H1 (cell line): ENCODE data around the gene MCM6. TPM values are rescaled to one million over a fixed set of nuclear protein-coding genes. Genes with fewer than 3 reads are reported as not detected.

ENCODE experiments used
- CTCF ChIA-PET: fragments of 300-600 bp; sonication (Branson Sonifier 250); formaldehyde crosslinking; loops from one replicate; lab custom pipeline; 2021; ENCODE audit not compliant: partially characterized antibody; lab: Charles Lee
- POLR2A ChIA-PET: fragments of 300-600 bp; sonication (Branson Sonifier 250); formaldehyde crosslinking; loops from one replicate; lab custom pipeline; 2021; ENCODE audit warnings: inconsistent platforms; ENCODE audit not compliant: partially characterized antibody; lab: Charles Lee
- DNase-seq, 2 experiments: peaks; one replicate each; pipeline versions ENCODE4 v3.0.0 to v3.0.0-alpha.2; 2010 to 2022; ENCODE audit warnings: low spot score in 2 of 2, low read depth in 1 of 2, mixed read lengths in 1 of 2
- FAIRE-seq: peaks from 2 replicates; lab custom pipeline; 2011; peaks lifted over from hg19 to GRCh38; lab: Jason Lieb, UNC
- H2AFZ ChIP-seq: 2 replicates; pipeline ENCODE4 v1.8.1; 2012; ENCODE audit warnings: low read length, inconsistent platforms
- H2AK5ac ChIP-seq: 2 replicates; pipeline ENCODE4 v1.6.1; 2013; ENCODE audit warnings: low read depth, low read length
- H2BK120ac ChIP-seq: replicated peaks from 2 replicates; pipeline ENCODE3; 2013; ENCODE audit warnings: low read depth, low read length, inconsistent platforms
- H2BK12ac ChIP-seq: 2 replicates; pipeline ENCODE4 v1.6.1; 2013; ENCODE audit warnings: low read depth, low read length
- H2BK15ac ChIP-seq: 2 replicates; pipeline ENCODE4 v1.6.1; 2013; ENCODE audit warnings: low read length
- H2BK20ac ChIP-seq: 2 replicates; pipeline ENCODE4 v1.6.1; 2013; ENCODE audit warnings: low read length
- H2BK5ac ChIP-seq: 2 replicates; pipeline ENCODE4 v1.6.1; 2013; ENCODE audit warnings: low read depth, low read length
- H3K14ac ChIP-seq: 2 replicates; pipeline ENCODE4 v1.6.1; 2013; ENCODE audit warnings: inconsistent platforms; ENCODE audit not compliant: insufficient read length
- H3K18ac ChIP-seq: 2 replicates; pipeline ENCODE4 v1.6.1; 2013; ENCODE audit warnings: low read length; ENCODE audit errors: extremely low read depth
- H3K23ac ChIP-seq: 2 replicates; pipeline ENCODE4 v1.6.1; 2013; ENCODE audit warnings: inconsistent platforms; ENCODE audit not compliant: insufficient read length
- H3K23me2 ChIP-seq: 2 replicates; pipeline ENCODE4 v1.6.1; 2013; ENCODE audit warnings: low read depth, low read length
- H3K27ac ChIP-seq: 2 replicates; pipeline ENCODE4 v1.6.1; 2011; ENCODE audit warnings: low read depth, low read length, inconsistent platforms
- H3K27me3 ChIP-seq, 4 experiments: replicated peaks in 1 of 4; 1 replicate in 1 of 4; 2 replicates in 3 of 4; pipeline versions ENCODE4 v1.6.1 to v1.8.1; 2011 to 2013; ENCODE audit warnings: low read length in 3 of 4, mild to moderate bottlenecking in 3 of 4, inconsistent platforms in 2 of 4, mixed read lengths in 2 of 4, moderate library complexity in 1 of 4; ENCODE audit not compliant: control insufficient read depth in 3 of 4, insufficient read depth in 3 of 4; ENCODE audit errors: extremely low read depth in 1 of 4
- H3K36me3 ChIP-seq, 4 experiments: 2 replicates each; pipeline versions ENCODE4 v1.6.1 to v1.8.1; 2011 to 2013; ENCODE audit warnings: mild to moderate bottlenecking in 4 of 4, low read length in 3 of 4, moderate library complexity in 2 of 4, control low read depth in 1 of 4, inconsistent platforms in 1 of 4; ENCODE audit not compliant: insufficient read depth in 4 of 4, control insufficient read depth in 2 of 4
- H3K4ac ChIP-seq: replicated peaks from 2 replicates; pipeline ENCODE3; 2013; ENCODE audit warnings: low read length, low read depth, mixed read lengths, inconsistent platforms; ENCODE audit not compliant: insufficient read length
- H3K4me1 ChIP-seq, 4 experiments: replicated peaks in 1 of 4; 1 replicate in 1 of 4; 2 replicates in 3 of 4; pipeline versions ENCODE4 v1.6.1 to v1.8.1; 2011 to 2013; ENCODE audit warnings: low read length in 3 of 4, inconsistent platforms in 2 of 4, mixed read lengths in 1 of 4; ENCODE audit not compliant: insufficient read depth in 4 of 4, control insufficient read depth in 3 of 4
- H3K4me2 ChIP-seq, 2 experiments: 2 replicates each; pipeline versions ENCODE4 v1.6.1 to v1.8.1; 2011 to 2013; ENCODE audit warnings: low read depth in 2 of 2, low read length in 2 of 2, control low read depth in 1 of 2, inconsistent platforms in 1 of 2, mild to moderate bottlenecking in 1 of 2; ENCODE audit not compliant: insufficient read depth in 1 of 2
- H3K4me3 ChIP-seq, 4 experiments: fragments of 200-600, 300-600 bp in 1 of 4; sonication (generic), shearing (Covaris generic), sonication (Bioruptor Twin) in 1 of 4; 2 replicates each; pipeline versions ENCODE4 v1.5.1 to v1.8.1; 2011 to 2016; ENCODE audit warnings: low read length in 4 of 4, low read depth in 3 of 4, control low read depth in 2 of 4, inconsistent platforms in 2 of 4, mild to moderate bottlenecking in 2 of 4, mixed read lengths in 1 of 4, moderate library complexity in 1 of 4; ENCODE audit not compliant: insufficient read depth in 2 of 4; ENCODE audit errors: extremely low read depth in 1 of 4
- H3K56ac ChIP-seq: replicated peaks from 2 replicates; pipeline ENCODE3; 2013; ENCODE audit warnings: low read depth, mild to moderate bottlenecking, mixed read lengths, low read length, inconsistent platforms; ENCODE audit not compliant: insufficient read length
- H3K79me1 ChIP-seq: 2 replicates; pipeline ENCODE4 v1.6.1; 2013; ENCODE audit warnings: low read depth, low read length, control low read depth
- H3K79me2 ChIP-seq, 2 experiments: 2 replicates each; pipeline versions ENCODE4 v1.6.1 to v1.8.1; 2012 to 2013; ENCODE audit warnings: low read length in 2 of 2, mild to moderate bottlenecking in 2 of 2, inconsistent platforms in 1 of 2; ENCODE audit not compliant: insufficient read depth in 2 of 2, control insufficient read depth in 1 of 2
- H3K9ac ChIP-seq, 4 experiments: replicated peaks in 1 of 4; 1 replicate in 1 of 4; 2 replicates in 3 of 4; pipeline versions ENCODE4 v1.6.1 to v1.8.1; 2011 to 2013; ENCODE audit warnings: low read depth in 3 of 4, low read length in 3 of 4, control low read depth in 2 of 4, mild to moderate bottlenecking in 2 of 4, moderate library complexity in 2 of 4, inconsistent platforms in 1 of 4; ENCODE audit errors: extremely low read depth in 1 of 4
- H3K9me3 ChIP-seq, 2 experiments: 2 replicates each; pipeline versions ENCODE4 v1.6.1 to v1.8.1; 2012 to 2013; ENCODE audit warnings: mild to moderate bottlenecking in 2 of 2, moderate library complexity in 2 of 2, control low read depth in 1 of 2, inconsistent platforms in 1 of 2, low read depth in 1 of 2, low read length in 1 of 2, mixed read lengths in 1 of 2; ENCODE audit not compliant: insufficient read depth in 2 of 2
- H4K20me1 ChIP-seq, 2 experiments: replicated peaks in 1 of 2; 2 replicates each; pipeline versions ENCODE3 to v1.8.1; 2011 to 2013; ENCODE audit warnings: inconsistent platforms in 2 of 2, low read length in 2 of 2, mild to moderate bottlenecking in 1 of 2; ENCODE audit not compliant: insufficient read depth in 2 of 2, control insufficient read depth in 1 of 2
- H4K5ac ChIP-seq: 2 replicates; pipeline ENCODE4 v1.6.1; 2013; ENCODE audit warnings: low read length, low read depth, mixed read lengths, inconsistent platforms; ENCODE audit not compliant: insufficient read length
- H4K8ac ChIP-seq: 2 replicates; pipeline ENCODE4 v1.8.0; 2013; ENCODE audit warnings: mild to moderate bottlenecking, moderate library complexity, low read length, inconsistent platforms; ENCODE audit not compliant: insufficient read depth; ENCODE audit errors: extremely low read depth
- H4K91ac ChIP-seq: replicated peaks from 2 replicates; pipeline ENCODE3; 2013; ENCODE audit warnings: low read length, mixed read lengths, inconsistent platforms; ENCODE audit not compliant: insufficient read length
- KDM4A ChIP-seq: IDR thresholded peaks from one replicate; pipeline ENCODE4 v1.7.1; 2012; ENCODE audit warnings: low read depth, mild to moderate bottlenecking, moderate library complexity, low read length, inconsistent platforms; ENCODE audit not compliant: severe bottlenecking
- MAFK ChIP-seq: IDR thresholded peaks from 2 replicates; pipeline ENCODE4 v1.6.1; 2012; ENCODE audit warnings: low read depth, mild to moderate bottlenecking, improper control_type of control experiment, low read length
- NANOG ChIP-seq: IDR thresholded peaks from 2 replicates; pipeline ENCODE4 v1.6.1; 2011; ENCODE audit warnings: low read length, low read depth, mild to moderate bottlenecking, inconsistent platforms; ENCODE audit not compliant: insufficient read depth, poor library complexity, severe bottlenecking
- TAF7 ChIP-seq: optimal IDR thresholded peaks from 2 replicates; pipeline ENCODE3; 2011; ENCODE audit warnings: low read depth, mild to moderate bottlenecking, inconsistent platforms, low read length, moderate library complexity, borderline replicate concordance
- TEAD4 ChIP-seq: IDR thresholded peaks from 2 replicates; pipeline ENCODE4 v1.6.1; 2012; ENCODE audit warnings: low read depth, low read length, inconsistent platforms, mixed read lengths
- WGBS, 2 experiments: shearing (Covaris generic) in 1 of 2; methylation state at CpG; one replicate each; pipeline versions ENCODE4 v1.1.6 to v1.1.7; 2013 to 2015; ENCODE audit warnings: low lambda C conversion rate in 2 of 2, mixed read lengths in 2 of 2, inconsistent platforms in 1 of 2, low coverage in 1 of 2, missing lambda C conversion rate in 1 of 2; ENCODE audit not compliant: insufficient replicate concordance in 2 of 2, insufficient coverage in 1 of 2, insufficient read length in 1 of 2; ENCODE audit errors: extremely low coverage in 1 of 2, missing lambda C conversion rate in 1 of 2; 5-methylcytosine and 5-hydroxymethylcytosine counted together
- long read RNA-seq, 2 experiments: library from RNA in 1 of 2; library from capped mRNA in 1 of 2; stranded (forward); transcript quantifications; one replicate each; pipeline ENCODE4 v2.0.0, GENCODE V29; 2021; ENCODE audit warnings: inconsistent platforms in 1 of 2
- polyA minus RNA-seq, 3 experiments: library from RNA; depleted of rRNA, polyadenylated mRNA; stranded (reverse); fragments of >200 nt; gene quantifications; 1 replicate in 2 of 3; 2 replicates in 1 of 3; pipeline ENCODE4 v1.2.3, GENCODE V29; 2011
- polyA plus RNA-seq, 7 experiments: library from polyadenylated mRNA; depleted of rRNA in 3 of 7; stranded (reverse) in 5 of 7; unstranded in 2 of 7; fragments of >200 nt in 5 of 7; fragments of 200-250 nt in 2 of 7; gene quantifications; 1 replicate in 5 of 7; 2 replicates in 1 of 7; 4 replicates in 1 of 7; pipeline versions ENCODE4 v1.2.1 to v1.2.3, GENCODE V29; 2011 to 2013; ENCODE audit warnings: missing spikeins in 2 of 7, mixed read lengths in 2 of 7
- total RNA-seq: library from RNA; stranded (reverse); fragmentation: NEBNext Ultra II Directional; extraction: Animal tissue kit (Norgen Biotek cat#: 25700); gene quantifications from 2 replicates; pipeline ENCODE4 v1.2.1, GENCODE V29; 2021
- TF ChIP-seq, protein P1 (sequence below): IDR thresholded peaks from 2 replicates; pipeline ENCODE4 v1.6.1; 2012; ENCODE audit warnings: low read length, inconsistent platforms

The MCM6 gene
- total RNA-seq: 132 and 134 TPM in 2 replicates
- polyA plus RNA-seq (2011; rRNA removed): 42.3 and 60.2 TPM in 2 replicates
- 75.4 TPM for polyA plus RNA-seq (2011; cell fraction: cytosol; rRNA removed)
- polyA plus RNA-seq (2011; cell fraction: nucleus; rRNA removed): 35.6 TPM
- polyA plus RNA-seq (2012, experiment 1 of 2): 89.0 to 133 TPM (median 103 TPM) in 4 replicates
- 9.6 TPM for polyA plus RNA-seq (2012, experiment 2 of 2)
- polyA plus RNA-seq (2013, experiment 1 of 2): 66.7 TPM
- 65.1 TPM for polyA plus RNA-seq (2013, experiment 2 of 2)
- polyA minus RNA-seq (2011; rRNA and poly(A)+ RNA removed): 133 and 159 TPM in 2 replicates
- polyA minus RNA-seq (2011; cell fraction: cytosol; rRNA and poly(A)+ RNA removed): 65.2 TPM
- 63.7 TPM for polyA minus RNA-seq (2011; cell fraction: nucleus; rRNA and poly(A)+ RNA removed)
- long read RNA-seq, experiment 1, transcript MCM6-201 (17 exons, 3,736 nt): major isoform, 57 of 192 reads
- long read RNA-seq, experiment 1, partial matches to known transcripts: 113 of 192 reads
- long read RNA-seq, experiment 1, other reads (novel, unspliced or antisense): 22 of 192 reads
- long read RNA-seq, experiment 2, transcript MCM6-201 (17 exons, 3,736 nt): major isoform, 63 of 267 reads
- long read RNA-seq, experiment 2, partial matches to known transcripts: 198 of 267 reads
- long read RNA-seq, experiment 2, other reads (novel, unspliced or antisense): 6 of 267 reads

DNA sequence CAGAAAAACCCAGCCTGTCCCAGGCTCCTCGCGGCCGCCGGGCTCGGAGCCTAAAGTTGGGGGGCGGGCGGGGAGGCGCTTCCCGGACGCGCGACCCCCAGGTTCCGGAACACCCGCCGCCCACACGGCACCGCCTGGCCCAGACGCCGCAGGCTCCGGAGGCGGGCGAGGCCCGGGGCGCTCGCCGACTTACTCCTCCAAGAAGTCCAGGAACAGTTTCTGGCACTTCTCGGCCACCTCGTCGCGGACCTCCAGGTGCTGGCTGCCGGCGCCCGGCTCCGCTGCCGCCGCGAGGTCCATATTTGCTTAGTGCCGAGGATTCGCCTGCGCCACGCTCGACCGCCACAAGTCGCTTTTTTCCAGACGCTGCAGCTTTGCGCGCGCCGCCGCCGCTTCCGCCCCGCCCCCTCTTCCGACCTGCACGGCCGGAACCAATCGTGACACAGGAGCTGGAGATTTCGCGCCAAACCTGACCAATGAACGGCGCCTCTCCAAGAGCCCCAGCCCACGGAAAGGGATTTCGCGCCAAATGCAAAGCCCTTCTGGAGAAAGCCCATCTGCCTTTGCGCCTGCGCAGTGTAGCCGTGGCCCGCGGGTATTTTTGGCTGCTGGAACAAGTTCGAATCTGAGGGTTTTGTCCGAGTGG is at the start of gene MCM6:
TSS of gene MCM6 (minus strand) at position 378 of the 646 bp plus-strand sequence. CDS start at position 300, 78 bp downstream.
- DNase-seq (peak; percentile 97 to 98), FAIRE-seq (peak; percentile 70)
- Histone ChIP-seq H3K9me3 (no peaks in the 10 kb centered on the region), H3K18ac (peak within 1 kb of the TSS; percentile 63), H3K27me3 (no peaks in the 10 kb centered on the region), H3K4me1 (peaks cover 2 to 12% (median 5%) of the 10 kb centered on the region in 4 experiments; a peak in 6 of 7 replicates), H3K36me3 (peaks cover 5 to 20% (median 12%) of the 10 kb centered on the region in 4 experiments), H2BK120ac (no peak within 1 kb of the TSS), H3K23me2 (peaks cover 9% of the 10 kb centered on the region; the same call in 1 of the 2 replicates), H4K8ac (peak within 1 kb of the TSS; percentile 99), H3K79me1 (peaks cover 6% of the 10 kb centered on the region), H2BK5ac (peak within 1 kb of the TSS; percentile 54; the same call in 1 of the 2 replicates), H2AK5ac (no peak within 1 kb of the TSS), H4K20me1 (peaks cover 6 to 15% of the 10 kb centered on the region in 2 experiments), H2AFZ (peak within 1 kb of the TSS; percentile 55), H3K4me3 (peak within 1 kb of the TSS; percentile 83 to 97 (median 88)), H3K79me2 (peaks cover 0 to 44% of the 10 kb centered on the region in 2 experiments), H4K5ac (peak within 1 kb of the TSS; percentile 34), H3K4ac (no peak within 1 kb of the TSS), H3K23ac (no peak within 1 kb of the TSS), H3K4me2 (peak within 1 kb of the TSS; percentile 86 to 93), H3K14ac (no peak within 1 kb of the TSS), H3K27ac (peak within 1 kb of the TSS; percentile 73; the same call in 1 of the 2 replicates), H3K9ac (peak within 1 kb of the TSS; percentile 87 to 98 (median 96)), H4K91ac (peak within 1 kb of the TSS; percentile 49), H2BK20ac (no peak within 1 kb of the TSS), H2BK12ac (no peak within 1 kb of the TSS; the same call in 1 of the 2 replicates), H2BK15ac (no peak within 1 kb of the TSS), H3K56ac (peak within 1 kb of the TSS; percentile 60)
- WGBS, 2 experiments: 2% methylated on average over 59 of the region's 71 CpGs; no CpG with 5 or more reads in 1 of the 2 experiments
- ChIA-PET CTCF (interaction anchor here (1.1 to 1.3 kb wide), 3 partner anchors 10 to 78 kb away, joined by 3 to 4 read pairs (median 3); no protein-coding TSS in a partner anchor), POLR2A (interaction anchor here (0.7 to 2.2 kb wide), 14 partner anchors 8 to 110 kb away, joined by 3 to 24 read pairs (median 4); partner anchors contain the start of gene DARS1)
- TF ChIP-seq MAFK (no peak), TEAD4 (no peak), NANOG (no peak), KDM4A (peak; percentile 92), TAF7 (peak; percentile 33)
- TF ChIP-seq, protein P1, sequence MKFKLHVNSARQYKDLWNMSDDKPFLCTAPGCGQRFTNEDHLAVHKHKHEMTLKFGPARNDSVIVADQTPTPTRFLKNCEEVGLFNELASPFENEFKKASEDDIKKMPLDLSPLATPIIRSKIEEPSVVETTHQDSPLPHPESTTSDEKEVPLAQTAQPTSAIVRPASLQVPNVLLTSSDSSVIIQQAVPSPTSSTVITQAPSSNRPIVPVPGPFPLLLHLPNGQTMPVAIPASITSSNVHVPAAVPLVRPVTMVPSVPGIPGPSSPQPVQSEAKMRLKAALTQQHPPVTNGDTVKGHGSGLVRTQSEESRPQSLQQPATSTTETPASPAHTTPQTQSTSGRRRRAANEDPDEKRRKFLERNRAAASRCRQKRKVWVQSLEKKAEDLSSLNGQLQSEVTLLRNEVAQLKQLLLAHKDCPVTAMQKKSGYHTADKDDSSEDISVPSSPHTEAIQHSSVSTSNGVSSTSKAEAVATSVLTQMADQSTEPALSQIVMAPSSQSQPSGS: no peak
